ENCODE data around the gene KAT2B. TPM values are rescaled to one million over a fixed set of nuclear protein-coding genes. Genes with fewer than 3 reads are reported as not detected.
"Not testable (repeated sequence)": the region's sequence is repeated elsewhere in the genome, so short reads cannot be mapped to it uniquely, and the experiment has no call there.

KAT2B gene
- total RNA-seq, 1 experiment from 2014 or later, result 3.7 TPM

DNA sequence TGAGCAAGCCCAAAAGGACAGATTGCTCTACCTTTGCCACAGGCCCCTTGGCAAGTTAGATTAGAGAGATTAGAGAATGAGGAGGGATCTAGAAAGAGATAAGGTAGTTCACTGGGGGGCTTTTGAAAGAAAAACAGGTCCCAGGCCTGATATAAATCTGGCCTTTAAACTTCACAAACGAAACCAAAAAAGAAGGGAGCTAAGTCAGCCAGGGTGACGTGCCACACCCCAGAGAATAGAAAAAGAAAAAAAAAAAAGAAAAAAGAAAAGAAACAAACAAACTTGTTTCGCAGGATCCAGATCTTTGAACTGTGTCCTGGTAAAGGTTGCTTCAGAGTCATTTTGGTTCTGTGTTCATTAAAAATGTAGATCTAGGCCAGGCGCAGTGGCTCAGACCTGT, 3.6 kb downstream of the KAT2B start:
- no peaks in the 10 kb centered on the region for H3K79me2 ChIP-seq (ENCODE audit: insufficient read depth, low read length)
- no peaks in the 10 kb centered on the region for H3K9me3 ChIP-seq (ENCODE audit: control insufficient read depth in 1 of 2, insufficient read depth in 1 of 2, low read depth in 1 of 2, low read length in 2 of 2)
- H3K9me2 ChIP-seq (ENCODE audit: insufficient read depth), result no peaks in the 10 kb centered on the region
- peaks cover 8 to 18% of the 10 kb centered on the region in 2 experiments; a peak in 3 of 4 replicates for H3K4me1 ChIP-seq (ENCODE audit: control insufficient read depth in 1 of 2, insufficient read depth in 2 of 2, low read length in 2 of 2)
- H3K4me2 ChIP-seq (ENCODE audit: low read length), result no peak overlapping the region
- RAD21 ChIA-PET (ENCODE audit: low non-redundant PET in 1 of 2, low total read pairs in 2 of 2, uncharacterized antibody in 2 of 2, unreplicated experiment in 2 of 2), result no interaction called here
- no peaks in the 10 kb centered on the region for H4K20me1 ChIP-seq (ENCODE audit: insufficient read depth)
- POLR2A ChIA-PET, result no interaction called here
- no peak overlapping the region for H3K9ac ChIP-seq (ENCODE audit: low read length)
- H2AFZ ChIP-seq (ENCODE audit: low read depth, low read length, poor library complexity, severe bottlenecking), result no peak overlapping the region
- no TSS peak for BruUV-seq (replicated peaks)
- H3K36me3 ChIP-seq (ENCODE audit: control insufficient read depth in 1 of 2, insufficient read depth in 2 of 2, low read length in 2 of 2), result no peaks in the 10 kb centered on the region
- DNase-seq (ENCODE audit: low read depth, low spot score), result no peak
- TF ChIP-seq SP1 (IDR thresholded peaks at IDR 0.05; ENCODE audit: low read depth) (no peak), EZH2 (IDR thresholded peaks at IDR 0.05) (no peak), SIN3A (IDR thresholded peaks at IDR 0.05; ENCODE audit: low read depth) (no peak), ELF1 (IDR thresholded peaks at IDR 0.05; ENCODE audit: borderline replicate concordance, low read depth) (no peak), ZFX (IDR thresholded peaks at IDR 0.05) (no peak), ZNF274 (IDR thresholded peaks at IDR 0.05; ENCODE audit: low read depth, low read length) (no peak), TCF7L2 (IDR thresholded peaks at IDR 0.05; ENCODE audit: borderline replicate concordance, extremely low read depth, insufficient read depth, insufficient read length) (no peak), EZH2phosphoT487 (IDR thresholded peaks at IDR 0.05; ENCODE audit: borderline replicate concordance) (no peak), POLR2A (IDR thresholded peaks at IDR 0.05; ENCODE audit: borderline replicate concordance, extremely low read depth, insufficient read depth, insufficient read length) (no peak), SRF (IDR thresholded peaks at IDR 0.05; ENCODE audit: low read depth) (no peak), RAD21 (IDR thresholded peaks at IDR 0.05; ENCODE audit: low read depth) (no peak), CBX3 (IDR thresholded peaks at IDR 0.05; ENCODE audit: low read depth) (no peak), EGR1 (IDR thresholded peaks at IDR 0.05; ENCODE audit: low read depth) (no peak), YY1 (IDR thresholded peaks at IDR 0.05; ENCODE audit: extremely low read depth, insufficient replicate concordance, low read depth, low read length) (no peak)
- TF ChIP-seq, protein P1, sequence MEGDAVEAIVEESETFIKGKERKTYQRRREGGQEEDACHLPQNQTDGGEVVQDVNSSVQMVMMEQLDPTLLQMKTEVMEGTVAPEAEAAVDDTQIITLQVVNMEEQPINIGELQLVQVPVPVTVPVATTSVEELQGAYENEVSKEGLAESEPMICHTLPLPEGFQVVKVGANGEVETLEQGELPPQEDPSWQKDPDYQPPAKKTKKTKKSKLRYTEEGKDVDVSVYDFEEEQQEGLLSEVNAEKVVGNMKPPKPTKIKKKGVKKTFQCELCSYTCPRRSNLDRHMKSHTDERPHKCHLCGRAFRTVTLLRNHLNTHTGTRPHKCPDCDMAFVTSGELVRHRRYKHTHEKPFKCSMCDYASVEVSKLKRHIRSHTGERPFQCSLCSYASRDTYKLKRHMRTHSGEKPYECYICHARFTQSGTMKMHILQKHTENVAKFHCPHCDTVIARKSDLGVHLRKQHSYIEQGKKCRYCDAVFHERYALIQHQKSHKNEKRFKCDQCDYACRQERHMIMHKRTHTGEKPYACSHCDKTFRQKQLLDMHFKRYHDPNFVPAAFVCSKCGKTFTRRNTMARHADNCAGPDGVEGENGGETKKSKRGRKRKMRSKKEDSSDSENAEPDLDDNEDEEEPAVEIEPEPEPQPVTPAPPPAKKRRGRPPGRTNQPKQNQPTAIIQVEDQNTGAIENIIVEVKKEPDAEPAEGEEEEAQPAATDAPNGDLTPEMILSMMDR (IDR thresholded peaks at IDR 0.05 in 2 of 3, conservative IDR thresholded peaks at IDR 0.05 in 1 of 3; ENCODE audit: borderline replicate concordance in 1 of 3, insufficient read depth in 1 of 3, low read depth in 2 of 3, low read length in 2 of 3), result no peak
- TF ChIP-seq, protein P2, sequence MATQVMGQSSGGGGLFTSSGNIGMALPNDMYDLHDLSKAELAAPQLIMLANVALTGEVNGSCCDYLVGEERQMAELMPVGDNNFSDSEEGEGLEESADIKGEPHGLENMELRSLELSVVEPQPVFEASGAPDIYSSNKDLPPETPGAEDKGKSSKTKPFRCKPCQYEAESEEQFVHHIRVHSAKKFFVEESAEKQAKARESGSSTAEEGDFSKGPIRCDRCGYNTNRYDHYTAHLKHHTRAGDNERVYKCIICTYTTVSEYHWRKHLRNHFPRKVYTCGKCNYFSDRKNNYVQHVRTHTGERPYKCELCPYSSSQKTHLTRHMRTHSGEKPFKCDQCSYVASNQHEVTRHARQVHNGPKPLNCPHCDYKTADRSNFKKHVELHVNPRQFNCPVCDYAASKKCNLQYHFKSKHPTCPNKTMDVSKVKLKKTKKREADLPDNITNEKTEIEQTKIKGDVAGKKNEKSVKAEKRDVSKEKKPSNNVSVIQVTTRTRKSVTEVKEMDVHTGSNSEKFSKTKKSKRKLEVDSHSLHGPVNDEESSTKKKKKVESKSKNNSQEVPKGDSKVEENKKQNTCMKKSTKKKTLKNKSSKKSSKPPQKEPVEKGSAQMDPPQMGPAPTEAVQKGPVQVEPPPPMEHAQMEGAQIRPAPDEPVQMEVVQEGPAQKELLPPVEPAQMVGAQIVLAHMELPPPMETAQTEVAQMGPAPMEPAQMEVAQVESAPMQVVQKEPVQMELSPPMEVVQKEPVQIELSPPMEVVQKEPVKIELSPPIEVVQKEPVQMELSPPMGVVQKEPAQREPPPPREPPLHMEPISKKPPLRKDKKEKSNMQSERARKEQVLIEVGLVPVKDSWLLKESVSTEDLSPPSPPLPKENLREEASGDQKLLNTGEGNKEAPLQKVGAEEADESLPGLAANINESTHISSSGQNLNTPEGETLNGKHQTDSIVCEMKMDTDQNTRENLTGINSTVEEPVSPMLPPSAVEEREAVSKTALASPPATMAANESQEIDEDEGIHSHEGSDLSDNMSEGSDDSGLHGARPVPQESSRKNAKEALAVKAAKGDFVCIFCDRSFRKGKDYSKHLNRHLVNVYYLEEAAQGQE (IDR thresholded peaks at IDR 0.05; ENCODE audit: low read depth), result no peak
- TF ChIP-seq, protein P3, sequence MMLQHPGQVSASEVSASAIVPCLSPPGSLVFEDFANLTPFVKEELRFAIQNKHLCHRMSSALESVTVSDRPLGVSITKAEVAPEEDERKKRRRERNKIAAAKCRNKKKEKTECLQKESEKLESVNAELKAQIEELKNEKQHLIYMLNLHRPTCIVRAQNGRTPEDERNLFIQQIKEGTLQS (IDR thresholded peaks at IDR 0.05), result no peak
- CTCF ChIA-PET, result no interaction called here
- no peak overlapping the region for H3K27ac ChIP-seq (ENCODE audit: low read depth, low read length)
- no peak for ATAC-seq
- H3K4me3 ChIP-seq (replicated peaks in 1 of 2; ENCODE audit: low read depth in 1 of 2, low read length in 2 of 2), result no peak overlapping the region
- intact Hi-C loops (cut with micrococcal nuclease), result loop anchor here (5.0 kb wide), 1 partner anchor 157 kb away; no protein-coding TSS in a partner anchor
- no peaks in the 10 kb centered on the region for H3K27me3 ChIP-seq (ENCODE audit: insufficient read depth, low read length)

DNA sequence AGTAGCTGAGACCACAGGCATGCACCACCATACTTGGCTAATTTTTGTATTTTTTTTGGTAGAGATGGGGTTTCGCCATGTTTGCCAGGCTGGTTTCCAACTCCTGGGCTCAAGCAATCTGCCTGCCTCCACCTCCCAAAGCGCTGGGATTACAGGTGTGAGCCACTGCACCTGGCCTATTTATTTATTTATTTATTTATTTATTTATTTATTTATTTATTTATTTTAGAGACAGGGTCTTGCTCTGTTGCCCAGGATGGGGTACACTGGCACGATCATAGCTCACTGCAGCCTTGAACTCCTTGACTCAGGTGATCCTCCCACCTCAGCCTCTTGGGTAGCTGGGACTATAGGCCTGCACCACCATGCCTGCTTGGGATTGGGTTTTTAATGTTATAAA, 4.9 kb downstream of the KAT2B start:
- H2AFZ ChIP-seq (ENCODE audit: low read depth, low read length, poor library complexity, severe bottlenecking); H3K9me2 ChIP-seq (ENCODE audit: insufficient read depth); H3K4me3 ChIP-seq (replicated peaks in 1 of 2; ENCODE audit: low read depth in 1 of 2, low read length in 2 of 2); intact Hi-C loops (cut with micrococcal nuclease); CTCF ChIA-PET; H3K79me2 ChIP-seq (ENCODE audit: insufficient read depth, low read length); H3K4me2 ChIP-seq (ENCODE audit: low read length); H3K36me3 ChIP-seq (ENCODE audit: control insufficient read depth in 1 of 2, insufficient read depth in 2 of 2, low read length in 2 of 2); BruUV-seq (replicated peaks); H3K9me3 ChIP-seq (ENCODE audit: control insufficient read depth in 1 of 2, insufficient read depth in 1 of 2, low read depth in 1 of 2, low read length in 2 of 2); H3K27me3 ChIP-seq (ENCODE audit: insufficient read depth, low read length); POLR2A ChIA-PET; ATAC-seq; H4K20me1 ChIP-seq (ENCODE audit: insufficient read depth); H3K9ac ChIP-seq (ENCODE audit: low read length); DNase-seq (ENCODE audit: low read depth, low spot score); H3K27ac ChIP-seq (ENCODE audit: low read depth, low read length); RAD21 ChIA-PET (ENCODE audit: low non-redundant PET in 1 of 2, low total read pairs in 2 of 2, uncharacterized antibody in 2 of 2, unreplicated experiment in 2 of 2): not testable (repeated sequence)
- H3K4me1 ChIP-seq (ENCODE audit: control insufficient read depth in 1 of 2, insufficient read depth in 2 of 2, low read length in 2 of 2), result peaks cover 8 to 10% of the 10 kb centered on the region in 2 experiments; a peak in 3 of 4 replicates
